ENCODE measurements around the gene SLC22A31. TPM values are rescaled to one million over a fixed set of nuclear protein-coding genes. Genes with fewer than 3 reads are reported as not detected.

The SLC22A31 gene
- total RNA-seq, 2 experiments from 2014 or later, result not detected

DNA sequence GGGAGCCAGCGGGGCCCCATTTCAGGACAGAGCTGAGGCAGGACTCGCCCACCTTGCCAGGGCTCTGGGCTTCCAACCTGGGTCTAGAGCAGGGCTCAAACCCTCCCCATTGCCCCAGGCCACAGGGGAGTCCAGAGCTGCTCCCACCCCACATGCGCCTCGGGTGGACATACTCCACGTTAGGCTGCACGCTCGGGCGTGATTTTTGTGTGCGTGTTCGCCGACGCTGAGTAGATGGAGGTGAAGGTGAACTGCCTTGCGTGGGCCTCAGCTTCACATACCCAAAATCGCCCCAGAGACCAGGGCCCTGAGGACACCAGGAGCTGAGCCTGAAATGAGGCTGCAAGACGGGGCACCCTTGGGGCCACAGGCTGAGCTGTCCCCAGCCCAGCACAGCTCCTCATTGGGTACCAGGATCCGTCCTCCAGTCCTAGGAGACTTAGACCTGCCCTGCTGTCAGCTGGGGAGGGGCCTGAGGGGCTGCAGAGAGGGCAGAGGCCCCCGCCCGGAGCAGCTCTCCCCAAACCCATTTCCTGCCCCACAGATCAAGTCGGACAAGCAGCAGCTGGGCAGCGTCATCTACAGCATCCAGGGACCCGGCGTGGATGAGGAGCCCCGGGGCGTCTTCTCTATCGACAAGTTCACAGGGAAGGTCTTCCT, 20.6 kb downstream of the SLC22A31 start:
- Mint-ChIP-seq H3K27ac (no peak overlapping the region), H3K36me3 (no peaks in the 10 kb centered on the region), H3K4me3 (no peak overlapping the region), H3K4me1 (no peaks in the 10 kb centered on the region), H3K27me3 (no peaks in the 10 kb centered on the region), H3K9me3 (no peaks in the 10 kb centered on the region)
- DNase-seq, result no peak

DNA sequence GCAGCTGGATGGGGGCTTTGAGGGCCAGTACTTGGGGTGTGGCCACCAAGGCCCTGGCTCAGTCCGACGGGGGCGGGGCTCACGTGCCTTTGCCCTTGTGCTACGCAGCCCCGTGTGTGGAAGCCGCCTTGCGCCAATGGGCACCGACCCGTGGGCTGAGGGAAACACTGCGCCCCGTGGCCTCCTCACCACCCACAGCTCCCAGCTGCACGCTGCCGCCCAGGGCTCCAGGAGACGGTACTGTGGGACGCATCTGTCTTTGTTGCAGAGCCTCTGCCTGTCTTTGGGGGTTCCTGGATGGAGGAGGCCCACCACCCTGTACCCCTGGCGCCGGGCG, 21.2 kb downstream of the SLC22A31 start:
- Mint-ChIP-seq H3K4me1 (no peaks in the 10 kb centered on the region), H3K27me3 (no peaks in the 10 kb centered on the region), H3K4me3 (no peak overlapping the region)

DNA sequence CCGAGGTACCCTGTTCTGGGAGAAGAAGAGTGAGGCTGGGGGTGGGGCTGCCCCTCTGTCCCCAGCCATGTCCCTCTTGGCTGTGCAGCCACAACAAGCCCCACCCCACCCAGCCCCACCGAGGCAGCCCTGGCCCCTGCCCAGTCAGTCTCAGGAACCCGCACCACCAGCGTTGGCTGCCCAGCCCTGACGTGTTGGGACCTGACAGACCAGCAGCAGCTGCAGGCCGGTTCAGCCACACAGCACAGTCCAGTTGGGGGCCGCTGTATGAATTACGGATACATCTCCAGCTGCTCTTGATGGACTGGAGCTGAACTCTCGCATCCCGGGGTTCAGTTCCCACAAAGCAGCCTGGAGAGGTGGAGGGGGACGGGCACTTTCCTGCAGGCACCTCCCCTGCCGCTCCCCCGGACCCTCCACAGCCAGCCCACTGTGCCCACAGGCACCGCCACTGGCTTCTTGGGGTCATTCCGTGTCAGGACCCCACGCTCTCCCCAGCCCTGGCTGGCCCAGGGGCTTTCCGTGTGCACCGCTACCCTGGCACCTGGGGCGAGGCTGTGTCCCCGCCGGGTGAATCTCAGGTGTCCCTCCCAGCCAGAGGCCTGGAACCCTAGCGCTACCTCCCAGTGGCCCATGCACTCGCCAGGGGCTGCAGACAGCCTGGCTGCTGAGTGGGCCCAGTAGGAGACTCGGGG, 21.7 kb downstream of the SLC22A31 start:
- no peaks in the 10 kb centered on the region for H3K4me1 Mint-ChIP-seq
- H3K9me3 Mint-ChIP-seq, result no peaks in the 10 kb centered on the region
- H3K36me3 Mint-ChIP-seq, result no peaks in the 10 kb centered on the region
- H3K4me3 Mint-ChIP-seq, result no peak overlapping the region
- no peak overlapping the region for H3K27ac Mint-ChIP-seq
- no peaks in the 10 kb centered on the region for H3K27me3 Mint-ChIP-seq
- DNase-seq, result no peak

More for the DNA sequence above, 21.2 kb downstream of the SLC22A31 start:
- DNase-seq, result no peak
- Mint-ChIP-seq H3K9me3 (no peaks in the 10 kb centered on the region), H3K27ac (no peak overlapping the region), H3K36me3 (no peaks in the 10 kb centered on the region)

DNA sequence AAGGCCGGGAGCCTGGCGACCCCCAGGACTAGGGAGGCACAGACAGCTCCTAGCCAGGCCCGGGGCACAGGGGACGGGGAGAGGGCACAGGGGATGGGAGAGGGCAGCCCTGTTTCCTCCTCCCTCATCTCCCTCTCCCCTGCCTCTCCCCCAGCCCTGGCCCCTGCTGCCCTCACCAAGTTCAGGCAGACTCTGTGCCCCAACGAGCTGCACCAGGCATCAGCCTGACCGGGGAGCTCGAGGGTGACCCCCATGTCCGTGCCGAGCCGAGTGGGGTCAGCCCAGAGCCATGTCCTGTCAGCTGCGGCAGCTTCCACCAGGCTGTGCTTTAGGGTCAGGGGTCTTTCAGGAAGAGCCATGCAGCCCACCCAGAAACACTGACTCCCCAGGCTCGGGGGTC, 22.8 kb downstream of the SLC22A31 start:
- Mint-ChIP-seq H3K36me3 (no peaks in the 10 kb centered on the region), H3K4me3 (no peak overlapping the region), H3K27me3 (no peaks in the 10 kb centered on the region), H3K9me3 (no peaks in the 10 kb centered on the region), H3K4me1 (no peaks in the 10 kb centered on the region), H3K27ac (no peak overlapping the region)
- no peak for DNase-seq

DNA sequence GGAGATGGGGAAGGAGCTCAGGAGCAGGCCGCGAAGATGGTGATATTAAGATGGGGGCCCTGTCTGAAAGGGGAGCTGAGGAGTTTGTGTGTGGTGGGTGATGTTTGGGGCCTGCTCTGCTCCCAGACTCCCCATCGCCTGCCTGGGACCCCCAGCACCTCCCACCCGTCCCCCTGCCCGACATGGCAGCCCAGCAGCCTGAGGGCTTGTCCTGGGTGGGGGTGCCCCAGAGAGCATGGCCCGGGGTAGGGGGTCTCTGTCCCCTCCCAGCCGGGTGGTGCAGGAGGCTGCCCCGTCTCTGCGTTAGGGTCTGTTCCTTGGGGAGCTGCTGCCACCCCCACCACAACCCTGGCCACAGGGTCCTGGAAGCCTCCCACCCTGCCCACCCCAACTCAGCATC, 23.6 kb downstream of the SLC22A31 start:
- Mint-ChIP-seq H3K9me3 (no peaks in the 10 kb centered on the region), H3K4me3 (no peak overlapping the region), H3K4me1 (no peaks in the 10 kb centered on the region), H3K27me3 (no peaks in the 10 kb centered on the region), H3K36me3 (no peaks in the 10 kb centered on the region), H3K27ac (no peak overlapping the region)
- DNase-seq, result no peak

DNA sequence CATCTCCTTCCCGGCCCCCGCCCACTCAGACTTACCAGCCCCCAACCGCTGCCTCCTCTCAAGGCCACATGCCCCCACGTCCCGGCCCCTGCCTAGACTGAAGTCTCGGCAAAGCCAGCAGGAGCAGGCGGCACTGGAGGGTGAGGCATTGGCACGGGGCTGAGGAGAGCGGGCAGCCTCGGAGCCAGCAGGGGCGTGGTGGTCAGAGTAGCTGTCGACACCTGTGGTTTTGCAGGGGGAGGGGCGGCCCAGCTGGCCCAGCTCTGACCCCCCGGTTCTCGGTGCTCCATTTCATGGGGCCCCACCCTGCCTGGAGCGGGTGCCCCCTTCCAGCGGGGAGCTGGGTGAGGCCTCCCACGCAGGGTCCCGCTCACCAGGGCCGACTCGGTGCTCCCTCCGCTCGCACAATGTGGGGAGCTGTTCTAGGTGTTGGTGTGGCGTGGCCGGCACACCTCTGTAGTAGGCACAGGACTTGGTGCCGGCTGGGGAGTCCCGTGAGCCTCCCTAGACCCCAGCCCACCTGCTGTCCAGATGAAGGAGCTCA, 24.1 kb downstream of the SLC22A31 start:
- Mint-ChIP-seq H3K9me3 (no peaks in the 10 kb centered on the region), H3K4me3 (no peak overlapping the region), H3K27me3 (no peaks in the 10 kb centered on the region), H3K36me3 (no peaks in the 10 kb centered on the region), H3K27ac (no peak overlapping the region), H3K4me1 (no peaks in the 10 kb centered on the region)
- no peak for DNase-seq

DNA sequence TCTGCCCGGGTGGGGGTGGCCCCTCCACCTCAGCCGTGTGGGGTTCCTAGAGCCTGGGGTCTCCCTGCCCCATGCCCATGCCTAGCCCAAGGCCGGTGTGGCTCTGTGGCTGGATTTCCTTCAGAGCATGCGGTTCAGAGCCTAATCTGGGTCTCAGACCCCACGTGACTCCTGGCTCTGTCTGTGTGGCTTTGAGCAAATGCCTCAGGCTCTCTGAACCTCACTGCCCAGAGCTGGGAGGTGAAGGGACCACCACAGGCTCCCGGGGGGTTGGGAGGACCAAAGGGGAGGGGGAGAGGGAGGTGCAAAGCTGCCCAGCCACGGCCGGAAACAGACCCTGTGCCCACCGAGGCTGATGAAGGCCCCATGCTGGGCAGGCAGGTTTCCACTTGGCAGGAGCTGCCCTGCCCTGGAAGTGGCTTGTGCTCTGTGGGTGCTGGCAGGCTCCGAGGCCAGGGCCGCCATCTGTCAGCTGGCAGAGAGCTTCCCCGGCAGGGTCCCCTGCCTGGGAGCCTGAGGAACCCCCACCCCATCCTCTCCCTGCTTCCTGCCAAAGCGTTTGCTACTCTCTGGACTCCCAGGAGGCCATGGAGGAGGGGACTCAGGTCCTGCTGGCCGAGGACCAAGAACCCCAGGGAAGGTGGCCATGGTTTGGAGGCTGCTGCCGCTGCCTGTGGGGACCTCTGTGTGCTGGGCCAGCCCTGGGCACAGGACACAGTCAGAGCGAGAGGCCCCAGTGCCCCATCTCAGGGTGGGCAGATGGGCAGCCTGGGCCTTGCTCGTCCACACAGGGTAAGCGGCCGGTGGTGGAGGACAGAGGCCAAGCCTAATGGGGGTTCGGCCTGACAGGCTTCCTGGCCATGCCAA, 24.8 kb downstream of the SLC22A31 start:
- H3K27ac Mint-ChIP-seq, result no peak overlapping the region
- H3K36me3 Mint-ChIP-seq, result no peaks in the 10 kb centered on the region
- H3K4me1 Mint-ChIP-seq, result peaks cover 4% of the 10 kb centered on the region
- peaks cover 4% of the 10 kb centered on the region for H3K27me3 Mint-ChIP-seq
- no peaks in the 10 kb centered on the region for H3K9me3 Mint-ChIP-seq
- no peak overlapping the region for H3K4me3 Mint-ChIP-seq
- DNase-seq, result no peak

DNA sequence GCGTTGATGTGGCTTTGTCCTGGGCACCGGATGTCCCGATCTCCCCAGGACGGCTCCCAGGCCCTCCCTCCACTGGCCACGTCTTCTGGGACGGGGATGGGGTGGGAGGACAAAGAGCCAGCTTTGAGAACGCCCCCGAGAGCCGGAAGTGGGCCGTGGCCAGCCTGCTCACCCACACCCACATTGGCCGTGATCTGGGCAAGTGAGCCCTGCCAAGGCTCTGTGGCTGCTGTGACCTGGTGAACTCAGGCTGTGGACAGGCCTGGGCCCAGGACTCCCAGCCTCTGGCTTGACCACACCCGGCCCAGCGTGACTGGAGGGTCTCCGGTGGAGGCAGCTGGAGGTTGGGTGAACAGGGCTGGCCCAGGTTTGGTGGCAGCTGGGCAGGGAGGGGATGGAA, 25.5 kb downstream of the SLC22A31 start:
- Mint-ChIP-seq H3K27me3 (peaks cover 6% of the 10 kb centered on the region), H3K36me3 (no peaks in the 10 kb centered on the region), H3K4me1 (peaks cover 5% of the 10 kb centered on the region), H3K27ac (no peak overlapping the region), H3K9me3 (no peaks in the 10 kb centered on the region), H3K4me3 (no peak overlapping the region)
- no peak for DNase-seq

DNA sequence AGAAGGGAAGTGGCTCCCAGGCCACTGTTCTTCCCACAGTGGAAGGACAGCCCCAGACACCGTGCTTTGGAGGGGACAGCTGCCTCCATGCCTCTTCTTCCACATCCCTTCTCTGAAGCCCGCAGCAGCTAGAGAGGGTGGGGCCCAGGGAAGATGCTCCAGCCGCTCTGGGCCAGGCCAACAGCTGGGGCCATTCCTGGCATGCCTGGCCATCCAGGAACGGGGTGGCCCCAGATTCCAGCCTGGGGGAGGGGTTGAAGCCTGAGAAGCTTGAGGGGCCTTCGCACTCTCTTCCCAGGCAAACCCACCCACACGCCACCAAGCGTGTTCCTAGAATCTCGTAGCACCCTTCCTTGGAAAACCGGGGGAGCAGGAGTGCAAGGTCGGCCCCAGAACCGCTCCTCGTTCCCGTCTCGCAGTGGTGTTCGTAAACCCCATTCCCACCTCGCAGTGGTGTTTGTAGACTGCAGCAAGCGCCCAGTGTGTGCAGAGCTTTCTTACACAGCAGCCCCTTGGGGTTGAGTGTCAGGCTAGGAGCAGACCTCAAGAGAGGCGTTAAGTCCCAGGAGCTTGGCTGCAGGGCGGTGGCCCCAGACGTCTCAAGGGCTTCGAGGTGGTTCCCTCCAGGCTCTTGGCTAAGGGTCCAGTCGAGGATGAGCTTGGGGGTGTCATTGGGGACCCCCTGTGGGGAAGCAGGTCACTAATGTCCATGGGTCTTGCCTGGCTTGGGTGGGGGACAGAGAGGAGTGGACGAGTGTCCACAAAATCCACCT, 26.1 kb downstream of the SLC22A31 start:
- H3K9me3 Mint-ChIP-seq, result no peaks in the 10 kb centered on the region
- peaks cover 5% of the 10 kb centered on the region for H3K4me1 Mint-ChIP-seq
- no peak overlapping the region for H3K27ac Mint-ChIP-seq
- H3K36me3 Mint-ChIP-seq, result no peaks in the 10 kb centered on the region
- H3K27me3 Mint-ChIP-seq, result peaks cover 6% of the 10 kb centered on the region
- no peak overlapping the region for H3K4me3 Mint-ChIP-seq
- no peak for DNase-seq

DNA sequence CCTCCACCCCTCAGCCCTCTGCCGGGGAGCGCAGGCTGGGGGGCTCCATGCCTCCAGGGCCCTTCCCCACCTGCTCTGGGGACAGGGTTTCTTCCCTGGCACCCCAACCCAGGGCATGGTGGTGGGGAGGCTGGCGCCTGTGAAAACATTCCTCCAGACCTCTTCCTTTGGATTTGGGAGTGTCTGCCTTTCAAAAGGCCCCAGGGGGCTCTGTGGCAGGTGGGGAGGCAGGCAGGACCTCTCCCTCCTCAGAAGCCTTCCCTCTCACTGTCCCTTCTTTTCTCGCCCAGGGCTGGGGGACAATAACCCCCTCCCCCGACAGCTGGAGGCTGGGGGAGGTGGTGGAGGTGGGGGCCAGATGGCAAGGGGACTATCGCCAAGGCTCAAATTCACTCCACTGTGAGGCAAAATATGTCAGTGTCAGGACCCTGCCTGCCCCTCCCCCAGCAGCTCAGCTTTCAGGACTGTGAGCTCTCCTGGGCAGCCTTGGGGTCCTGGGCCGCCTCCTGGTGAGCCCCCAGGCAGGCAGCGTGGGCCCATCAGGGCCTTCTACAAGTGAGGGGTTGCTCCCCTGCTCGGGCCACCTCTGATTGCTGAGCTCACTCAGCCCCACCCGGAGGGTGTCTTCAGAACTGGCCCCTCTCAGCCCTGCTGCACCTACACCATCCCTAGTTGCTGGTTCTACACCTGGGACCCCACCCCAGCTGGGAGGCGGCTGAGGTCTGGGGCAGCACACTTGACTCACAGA, 27.0 kb downstream of the SLC22A31 start:
- H3K27ac Mint-ChIP-seq, result no peak overlapping the region
- H3K4me3 Mint-ChIP-seq, result no peak overlapping the region
- H3K9me3 Mint-ChIP-seq, result no peaks in the 10 kb centered on the region
- no peak for DNase-seq
- H3K27me3 Mint-ChIP-seq, result peaks cover 6% of the 10 kb centered on the region
- H3K36me3 Mint-ChIP-seq, result no peaks in the 10 kb centered on the region
- H3K4me1 Mint-ChIP-seq, result peaks cover 5% of the 10 kb centered on the region

DNA sequence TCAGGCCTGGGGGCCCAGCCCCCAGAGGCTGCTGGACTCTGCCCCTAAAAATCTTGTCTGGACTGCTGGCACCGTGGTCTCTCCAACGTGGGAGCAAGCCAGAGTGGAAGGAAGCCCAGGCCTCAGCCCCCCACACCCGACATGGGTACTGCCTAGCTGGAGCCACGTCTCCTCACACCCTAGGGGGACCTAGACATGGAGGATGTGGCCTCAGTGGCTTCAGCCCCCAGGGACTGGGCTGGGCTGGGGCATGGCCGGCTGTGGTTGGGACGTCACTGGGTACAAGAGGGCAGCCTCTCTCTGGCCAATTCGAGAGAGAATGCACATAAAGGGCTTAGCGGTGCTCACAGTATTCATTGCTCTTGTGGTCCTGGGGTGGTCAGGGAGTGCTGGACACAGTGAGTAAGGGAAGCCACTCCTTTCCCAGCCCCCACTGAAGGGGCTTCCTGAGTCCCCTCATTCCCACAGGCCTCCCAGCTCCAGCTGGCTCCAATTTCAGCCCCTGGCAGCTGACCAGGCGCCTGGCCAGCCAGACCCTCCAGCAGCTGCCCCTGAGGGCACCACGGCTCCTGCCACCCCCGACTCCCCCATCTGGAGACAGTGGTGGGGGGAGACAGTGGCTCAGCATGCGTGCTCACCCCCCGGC, 27.7 kb downstream of the SLC22A31 start:
- H3K4me3 Mint-ChIP-seq, result no peak overlapping the region
- no peak for DNase-seq
- peaks cover 6% of the 10 kb centered on the region for H3K27me3 Mint-ChIP-seq
- H3K36me3 Mint-ChIP-seq, result no peaks in the 10 kb centered on the region
- no peaks in the 10 kb centered on the region for H3K9me3 Mint-ChIP-seq
- H3K4me1 Mint-ChIP-seq, result peaks cover 5% of the 10 kb centered on the region
- no peak overlapping the region for H3K27ac Mint-ChIP-seq

DNA sequence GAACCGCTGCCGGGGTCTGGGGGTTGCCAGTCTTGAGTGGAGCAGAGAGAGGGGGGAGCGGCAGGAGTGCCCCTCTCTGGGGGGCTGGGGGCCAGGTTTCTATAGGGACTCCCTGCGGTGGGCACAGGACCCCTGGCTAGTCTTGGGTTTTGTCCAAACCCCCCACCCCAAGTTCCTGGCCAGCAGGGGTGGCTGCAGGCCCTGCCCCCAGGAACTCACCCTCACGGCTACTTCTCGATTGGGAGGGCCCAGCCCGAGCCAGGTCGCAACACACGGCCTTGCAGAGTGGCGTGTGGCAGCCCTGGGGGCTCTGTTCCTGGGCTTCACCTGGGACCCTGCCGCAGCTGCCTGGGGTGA, 28.2 kb downstream of the SLC22A31 start:
- H3K27ac Mint-ChIP-seq, result no peak overlapping the region
- peaks cover 5% of the 10 kb centered on the region for H3K4me1 Mint-ChIP-seq
- H3K27me3 Mint-ChIP-seq, result peaks cover 6% of the 10 kb centered on the region

DNA sequence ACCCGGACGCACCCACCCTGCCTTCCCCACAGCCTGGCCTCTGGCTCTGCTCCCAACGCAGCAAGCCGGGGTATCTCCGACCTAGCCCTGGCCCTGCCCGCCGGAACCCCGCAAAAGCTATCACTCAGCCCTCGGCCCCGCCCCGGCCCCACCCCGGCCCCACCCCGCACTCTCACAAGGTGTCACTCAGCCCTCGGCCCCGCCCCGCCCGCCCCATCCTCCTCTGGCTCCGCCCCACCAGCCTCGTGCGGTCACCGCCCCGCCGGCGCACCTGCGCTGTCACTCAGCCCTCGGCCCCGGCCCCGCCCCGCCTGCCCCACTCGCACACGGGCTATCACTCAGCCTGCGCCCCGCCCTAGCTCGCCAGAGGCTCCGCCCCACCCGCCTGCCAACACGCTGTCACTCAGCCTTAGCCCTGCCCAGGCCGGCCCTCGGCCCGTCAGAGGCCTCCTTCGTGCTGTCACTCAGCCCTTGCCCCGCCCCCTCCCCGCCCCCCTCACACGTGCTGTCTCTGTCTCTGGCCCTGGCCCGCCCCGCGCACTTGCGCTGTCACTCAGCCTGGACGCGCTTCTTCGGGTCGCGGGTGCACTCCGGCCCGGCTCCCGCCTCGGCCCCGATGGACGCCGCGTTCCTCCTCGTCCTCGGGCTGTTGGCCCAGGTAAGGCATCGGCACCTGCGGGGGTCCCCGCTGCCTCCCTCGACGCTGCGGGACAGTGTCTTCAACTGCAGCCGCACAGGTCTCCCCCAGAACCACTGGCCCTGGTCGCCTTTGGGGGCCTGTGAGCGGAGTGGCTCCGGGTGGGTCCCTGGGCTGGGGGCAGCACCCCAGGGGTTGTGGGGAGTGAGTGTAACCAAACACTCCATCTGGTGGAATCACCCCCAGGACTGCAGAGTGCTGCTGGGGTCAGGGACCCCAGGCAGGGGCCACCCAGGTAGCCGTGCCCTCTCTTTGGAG, 28.8 kb downstream of the SLC22A31 start, which contains the start of gene CDH15:
TSS of gene CDH15 (plus strand) at position 533 of the 955 bp plus-strand sequence. CDS start at position 617, 84 bp downstream.
- peak; percentile 94 for DNase-seq
- H3K4me1 Mint-ChIP-seq, result peaks cover 5% of the 10 kb centered on the region
- no peak within 1 kb of the TSS for H3K27ac Mint-ChIP-seq
- H3K9me3 Mint-ChIP-seq, result no peaks in the 10 kb centered on the region
- H3K36me3 Mint-ChIP-seq, result no peaks in the 10 kb centered on the region
- peaks cover 6% of the 10 kb centered on the region for H3K27me3 Mint-ChIP-seq
- peak within 1 kb of the TSS; percentile 62 for H3K4me3 Mint-ChIP-seq

More for the DNA sequence above, 28.2 kb downstream of the SLC22A31 start:
- Mint-ChIP-seq H3K36me3 (no peaks in the 10 kb centered on the region), H3K9me3 (no peaks in the 10 kb centered on the region), H3K4me3 (no peak overlapping the region)
- no peak for DNase-seq

Measured in activated naive CD8-positive, alpha-beta T cell treated with anti-CD3 and anti-CD28 coated beads for 36 hours (primary cell).